Panc1 (cell line): Measurements from ENCODE around the gene TBCC. TPM values are rescaled to one million over a fixed set of nuclear protein-coding genes. Genes with fewer than 3 reads are reported as not detected.

ENCODE experiments used
- ATAC-seq: fragments of 200-7000 bp; cut with Tn5 transposase; 2 replicates; pipeline ENCODE4 v1.9.1; 2020; ENCODE audit warnings: mild to moderate bottlenecking, moderate library complexity
- BruUV-seq: library from RNA; stranded (reverse); fragments of 400-500 nt; replicated peaks from 2 replicates; lab custom pipeline; 2021; lab: Mats Ljungman, UMichigan
- CTCF ChIA-PET: fragments of 300-600 bp; sonication (Branson Sonifier 250); formaldehyde crosslinking; loops from one replicate; lab custom pipeline; 2022; ENCODE audit warnings: antibody characterized with exemption; lab: Charles Lee
- POLR2A ChIA-PET: fragments of 300-600 bp; sonication (Branson Sonifier 250); formaldehyde crosslinking; loops from one replicate; lab custom pipeline; 2022; ENCODE audit warnings: antibody characterized with exemption; lab: Charles Lee
- DNase-seq: peaks from one replicate; pipeline ENCODE4 v3.0.0-alpha.2; 2010; ENCODE audit warnings: low read depth, low spot score
- H3K27ac ChIP-seq: 2 replicates; pipeline ENCODE4 v1.5.1; 2011; ENCODE audit warnings: mild to moderate bottlenecking, low read length, inconsistent platforms
- H3K27me3 ChIP-seq: fragments of 200-500 bp; sonication (Bioruptor generic); 2 replicates; pipeline ENCODE4 v1.6.0; 2014; ENCODE audit warnings: low read length, inconsistent platforms; ENCODE audit not compliant: control insufficient read depth, insufficient read depth
- H3K36me3 ChIP-seq: fragments of 200-500 bp; sonication (Bioruptor generic); 2 replicates; pipeline ENCODE4 v1.5.1; 2014; ENCODE audit warnings: inconsistent platforms, mild to moderate bottlenecking, low read length, moderate library complexity; ENCODE audit not compliant: control insufficient read depth, insufficient read depth
- H3K4me1 ChIP-seq: 2 replicates; pipeline ENCODE4 v1.5.1; 2011; ENCODE audit warnings: inconsistent platforms, mild to moderate bottlenecking, low read length, moderate library complexity; ENCODE audit not compliant: control insufficient read depth, insufficient read depth
- H3K4me3 ChIP-seq, 2 experiments: 2 replicates each; pipeline ENCODE4 v1.5.1; 2011 to 2012; ENCODE audit warnings: low read depth in 2 of 2, low read length in 2 of 2, mild to moderate bottlenecking in 2 of 2, inconsistent platforms in 1 of 2, moderate library complexity in 1 of 2
- H3K9me3 ChIP-seq: fragments of 200-500 bp; sonication (Bioruptor generic); 2 replicates; pipeline ENCODE4 v1.5.1; 2014; ENCODE audit warnings: low read depth, mild to moderate bottlenecking, inconsistent platforms, low read length, moderate library complexity; ENCODE audit not compliant: control insufficient read depth, insufficient read depth
- POLR2AphosphoS5 ChIP-seq: IDR thresholded peaks from 2 replicates; pipeline ENCODE4 v1.6.1; 2012; ENCODE audit warnings: mild to moderate bottlenecking, low read depth, low read length, moderate library complexity
- SIN3A ChIP-seq: IDR thresholded peaks from 2 replicates; pipeline ENCODE4 v1.6.1; 2012; ENCODE audit warnings: low read depth, mild to moderate bottlenecking, low read length, moderate library complexity, borderline replicate concordance; ENCODE audit not compliant: insufficient read depth
- TCF7L2 ChIP-seq: IDR thresholded peaks from 2 replicates; pipeline ENCODE4 v1.6.1; 2011; ENCODE audit warnings: mild to moderate bottlenecking, low read depth, low read length, inconsistent platforms
- in situ Hi-C: cut with HindIII; loops from 2 replicates; pipeline ENCODE4 v1.10.0; 2016; ENCODE audit warnings: low sequenced_read_pairs, low pct_unique_long_range_greater_than_20kb
- intact Hi-C: fragments of 100-400 bp; cut with micrococcal nuclease; formaldehyde crosslinking; loops from one replicate; pipeline ENCODE4 v1.10.0; 2022; ENCODE audit not compliant: unreplicated experiment
- total RNA-seq: library from RNA; stranded (reverse); gene quantifications from one replicate; pipeline ENCODE4 v1.2.1, GENCODE V29; 2021; ENCODE audit not compliant: unreplicated experiment
- TF ChIP-seq, protein P1 (sequence below), 2 experiments: IDR thresholded peaks; 2 replicates each; pipeline ENCODE4 v1.6.1; 2011 to 2012; ENCODE audit warnings: low read depth in 2 of 2, control low read depth in 1 of 2, low read length in 1 of 2, mild to moderate bottlenecking in 1 of 2, moderate library complexity in 1 of 2; ENCODE audit not compliant: insufficient read depth in 1 of 2
- TF ChIP-seq, protein P2 (sequence below): fragments of 450-650 bp; IDR thresholded peaks from 2 replicates; pipeline ENCODE4 v1.5.1; 2017; ENCODE audit warnings: mild to moderate bottlenecking

TBCC gene
- total RNA-seq, 1 experiment from 2014 or later: 25.7 TPM

DNA sequence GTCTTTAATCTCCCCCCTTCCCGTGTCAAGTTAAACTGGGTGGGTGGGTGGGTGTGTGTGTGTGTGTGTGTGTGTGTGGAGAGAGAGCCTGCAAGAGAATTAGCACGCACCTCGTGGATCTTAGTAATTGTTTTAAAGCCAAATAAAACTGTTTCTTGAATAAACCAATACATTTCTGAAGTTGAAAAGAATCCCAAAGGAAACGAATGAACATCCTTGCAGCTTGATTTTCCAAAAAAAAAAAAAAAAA is 35.6 kb upstream of the TBCC start:
- intact Hi-C loops (no loop called here), in situ Hi-C loops (loop anchor here (5.0 kb wide), 1 partner anchor 34 kb away; the partner anchor contains the start of gene TBCC)
- DNase-seq (no peak), ATAC-seq (no peak)
- Histone ChIP-seq H3K27ac (peak overlapping the region; percentile 96), H3K36me3 (no peaks in the 10 kb centered on the region; the same call in 1 of the 2 replicates), H3K4me3 (peak overlapping the region; percentile 59 to 65), H3K27me3 (no peaks in the 10 kb centered on the region), H3K4me1 (peaks cover 24% of the 10 kb centered on the region), H3K9me3 (no peaks in the 10 kb centered on the region)
- POLR2A ChIA-PET: interaction anchor here (0.6 to 2.2 kb wide), 9 partner anchors 15 to 294 kb away, joined by 3 to 37 read pairs (median 4); partner anchors contain the start of genes RPL7L1 and TBCC
- CTCF ChIA-PET: no interaction called here
- TF ChIP-seq, protein P1, sequence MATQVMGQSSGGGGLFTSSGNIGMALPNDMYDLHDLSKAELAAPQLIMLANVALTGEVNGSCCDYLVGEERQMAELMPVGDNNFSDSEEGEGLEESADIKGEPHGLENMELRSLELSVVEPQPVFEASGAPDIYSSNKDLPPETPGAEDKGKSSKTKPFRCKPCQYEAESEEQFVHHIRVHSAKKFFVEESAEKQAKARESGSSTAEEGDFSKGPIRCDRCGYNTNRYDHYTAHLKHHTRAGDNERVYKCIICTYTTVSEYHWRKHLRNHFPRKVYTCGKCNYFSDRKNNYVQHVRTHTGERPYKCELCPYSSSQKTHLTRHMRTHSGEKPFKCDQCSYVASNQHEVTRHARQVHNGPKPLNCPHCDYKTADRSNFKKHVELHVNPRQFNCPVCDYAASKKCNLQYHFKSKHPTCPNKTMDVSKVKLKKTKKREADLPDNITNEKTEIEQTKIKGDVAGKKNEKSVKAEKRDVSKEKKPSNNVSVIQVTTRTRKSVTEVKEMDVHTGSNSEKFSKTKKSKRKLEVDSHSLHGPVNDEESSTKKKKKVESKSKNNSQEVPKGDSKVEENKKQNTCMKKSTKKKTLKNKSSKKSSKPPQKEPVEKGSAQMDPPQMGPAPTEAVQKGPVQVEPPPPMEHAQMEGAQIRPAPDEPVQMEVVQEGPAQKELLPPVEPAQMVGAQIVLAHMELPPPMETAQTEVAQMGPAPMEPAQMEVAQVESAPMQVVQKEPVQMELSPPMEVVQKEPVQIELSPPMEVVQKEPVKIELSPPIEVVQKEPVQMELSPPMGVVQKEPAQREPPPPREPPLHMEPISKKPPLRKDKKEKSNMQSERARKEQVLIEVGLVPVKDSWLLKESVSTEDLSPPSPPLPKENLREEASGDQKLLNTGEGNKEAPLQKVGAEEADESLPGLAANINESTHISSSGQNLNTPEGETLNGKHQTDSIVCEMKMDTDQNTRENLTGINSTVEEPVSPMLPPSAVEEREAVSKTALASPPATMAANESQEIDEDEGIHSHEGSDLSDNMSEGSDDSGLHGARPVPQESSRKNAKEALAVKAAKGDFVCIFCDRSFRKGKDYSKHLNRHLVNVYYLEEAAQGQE (IDR thresholded peaks at IDR 0.05; ENCODE audit: insufficient read depth in 1 of 2, low read depth in 2 of 2, low read length in 1 of 2): no peak
- TF ChIP-seq SIN3A (no peak), POLR2AphosphoS5 (no peak), TCF7L2 (no peak)
- TF ChIP-seq, protein P2, sequence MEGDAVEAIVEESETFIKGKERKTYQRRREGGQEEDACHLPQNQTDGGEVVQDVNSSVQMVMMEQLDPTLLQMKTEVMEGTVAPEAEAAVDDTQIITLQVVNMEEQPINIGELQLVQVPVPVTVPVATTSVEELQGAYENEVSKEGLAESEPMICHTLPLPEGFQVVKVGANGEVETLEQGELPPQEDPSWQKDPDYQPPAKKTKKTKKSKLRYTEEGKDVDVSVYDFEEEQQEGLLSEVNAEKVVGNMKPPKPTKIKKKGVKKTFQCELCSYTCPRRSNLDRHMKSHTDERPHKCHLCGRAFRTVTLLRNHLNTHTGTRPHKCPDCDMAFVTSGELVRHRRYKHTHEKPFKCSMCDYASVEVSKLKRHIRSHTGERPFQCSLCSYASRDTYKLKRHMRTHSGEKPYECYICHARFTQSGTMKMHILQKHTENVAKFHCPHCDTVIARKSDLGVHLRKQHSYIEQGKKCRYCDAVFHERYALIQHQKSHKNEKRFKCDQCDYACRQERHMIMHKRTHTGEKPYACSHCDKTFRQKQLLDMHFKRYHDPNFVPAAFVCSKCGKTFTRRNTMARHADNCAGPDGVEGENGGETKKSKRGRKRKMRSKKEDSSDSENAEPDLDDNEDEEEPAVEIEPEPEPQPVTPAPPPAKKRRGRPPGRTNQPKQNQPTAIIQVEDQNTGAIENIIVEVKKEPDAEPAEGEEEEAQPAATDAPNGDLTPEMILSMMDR: no peak
- BruUV-seq: no TSS peak

DNA sequence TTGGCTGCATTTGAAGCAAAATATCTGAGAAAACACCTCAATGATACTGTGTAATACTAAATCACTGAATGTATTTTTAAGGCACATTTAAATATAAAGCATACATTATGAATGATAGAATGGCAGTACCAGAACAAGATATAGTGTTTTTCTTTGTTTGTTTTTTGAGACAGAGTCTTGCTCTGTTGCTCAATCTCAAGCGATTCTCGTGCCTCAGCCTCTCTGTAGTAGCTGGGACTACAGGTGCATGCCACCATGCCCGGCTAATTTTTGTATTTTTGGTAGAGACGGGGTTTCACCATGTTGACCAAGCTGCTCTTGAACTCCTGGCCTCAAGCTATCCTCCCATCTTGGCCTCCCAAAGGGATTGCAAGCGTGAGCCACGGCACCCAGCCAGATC is 33.6 kb upstream of the TBCC start:
- no TSS peak for BruUV-seq
- intact Hi-C loops: no loop called here
- POLR2A ChIA-PET: interaction anchor here (0.6 kb wide), 1 partner anchor 215 kb away, joined by 3 read pairs; the partner anchor contains the start of gene UBR2
- TF ChIP-seq, protein P1 (IDR thresholded peaks at IDR 0.05; ENCODE audit: insufficient read depth in 1 of 2, low read depth in 2 of 2, low read length in 1 of 2): no peak
- TF ChIP-seq SIN3A: no peak
- no peak for TF ChIP-seq POLR2AphosphoS5
- TF ChIP-seq, protein P2: no peak
- no peak for TF ChIP-seq TCF7L2
- no peaks in the 10 kb centered on the region for H3K9me3 ChIP-seq
- DNase-seq (no peak), ATAC-seq (no peak)
- H3K4me1 ChIP-seq: peaks cover 21% of the 10 kb centered on the region
- H3K4me3 ChIP-seq: no peak overlapping the region
- no peak overlapping the region for H3K27ac ChIP-seq
- H3K27me3 ChIP-seq: no peaks in the 10 kb centered on the region
- in situ Hi-C loops: no loop called here
- no peaks in the 10 kb centered on the region; the same call in 1 of the 2 replicates for H3K36me3 ChIP-seq
- CTCF ChIA-PET: no interaction called here
